SK-N-SH treated with all-trans-retinoic acid at 6 μM for 48 hours (cell line): Measurements from ENCODE around the gene SREBF1.

Source experiments
- ARNTL ChIP-seq: fragments of 450-650 bp; formaldehyde crosslinking; IDR thresholded peaks from 2 replicates; pipeline ENCODE4 v1.5.0; 2020; ENCODE audit warnings: low read depth, mild to moderate bottlenecking, moderate library complexity, borderline replicate concordance
- BACH2 ChIP-seq: fragments of 250-450 bp; sonication (Bioruptor Pico); IDR thresholded peaks from 2 replicates; pipeline ENCODE4 v1.9.0; 2021; ENCODE audit warnings: mild to moderate bottlenecking, borderline replicate concordance
- CSDC2 ChIP-seq: fragments of 250-450 bp; sonication (Bioruptor Pico); IDR thresholded peaks from 2 replicates; pipeline ENCODE4 v1.5.0; 2020; ENCODE audit warnings: mild to moderate bottlenecking, moderate library complexity
- GLIS3 ChIP-seq: fragments of 250-450 bp; sonication (Bioruptor Pico); IDR thresholded peaks from 2 replicates; pipeline ENCODE4 v1.5.0; 2020; ENCODE audit warnings: mild to moderate bottlenecking, moderate library complexity
- RARB ChIP-seq: fragments of 250-450 bp; sonication (Bioruptor Pico); IDR thresholded peaks from 2 replicates; pipeline ENCODE4 v1.8.0; 2021; ENCODE audit warnings: mild to moderate bottlenecking, moderate library complexity
- ZC3H10 ChIP-seq: fragments of 250-450 bp; sonication (Bioruptor Pico); IDR thresholded peaks from 2 replicates; pipeline ENCODE4 v1.5.1; 2021; ENCODE audit warnings: mild to moderate bottlenecking, moderate library complexity
- ZFP3 ChIP-seq: fragments of 250-450 bp; sonication (Bioruptor Pico); IDR thresholded peaks from 2 replicates; pipeline ENCODE4 v1.5.0; 2020; ENCODE audit warnings: mild to moderate bottlenecking, moderate library complexity
- ZNF565 ChIP-seq: fragments of 450-650 bp; formaldehyde crosslinking; conservative IDR thresholded peaks from 2 replicates; pipeline ENCODE4 v1.5.0; 2020; ENCODE audit warnings: low read depth, mild to moderate bottlenecking, moderate library complexity
- ZNF8 ChIP-seq: fragments of 450-650 bp; formaldehyde crosslinking; IDR thresholded peaks from 2 replicates; pipeline ENCODE4 v1.5.0; 2020; ENCODE audit warnings: mild to moderate bottlenecking, moderate library complexity
- TF ChIP-seq, protein P1 (sequence below): fragments of 250-450 bp; sonication (Bioruptor Pico); IDR thresholded peaks from 2 replicates; pipeline ENCODE4 v1.8.0; 2020; ENCODE audit warnings: mild to moderate bottlenecking, moderate library complexity, borderline replicate concordance
- TF ChIP-seq, protein P2 (sequence below): fragments of 250-450 bp; sonication (Bioruptor Pico); IDR thresholded peaks from 2 replicates; pipeline ENCODE4 v1.5.1; 2020; ENCODE audit warnings: low read depth, mild to moderate bottlenecking, moderate library complexity
- TF ChIP-seq, protein P3 (sequence below): fragments of 250-450 bp; sonication (Bioruptor Pico); IDR thresholded peaks from 2 replicates; pipeline ENCODE4 v1.5.0; 2020; ENCODE audit warnings: mild to moderate bottlenecking, moderate library complexity

GRCh38 chr17:17779015-17779611, 57.7 kb downstream of the SREBF1 start:
- TF ChIP-seq BACH2 (CRISPR knock-in tag) (no peak), ZC3H10 (CRISPR knock-in tag) (no peak), ARNTL (CRISPR knock-in tag) (no peak), ZNF8 (CRISPR knock-in tag) (no peak), ZFP3 (CRISPR knock-in tag) (no peak), RARB (CRISPR knock-in tag) (no peak), GLIS3 (no peak), CSDC2 (no peak), ZNF565 (CRISPR knock-in tag) (no peak)
- TF ChIP-seq, protein P1, sequence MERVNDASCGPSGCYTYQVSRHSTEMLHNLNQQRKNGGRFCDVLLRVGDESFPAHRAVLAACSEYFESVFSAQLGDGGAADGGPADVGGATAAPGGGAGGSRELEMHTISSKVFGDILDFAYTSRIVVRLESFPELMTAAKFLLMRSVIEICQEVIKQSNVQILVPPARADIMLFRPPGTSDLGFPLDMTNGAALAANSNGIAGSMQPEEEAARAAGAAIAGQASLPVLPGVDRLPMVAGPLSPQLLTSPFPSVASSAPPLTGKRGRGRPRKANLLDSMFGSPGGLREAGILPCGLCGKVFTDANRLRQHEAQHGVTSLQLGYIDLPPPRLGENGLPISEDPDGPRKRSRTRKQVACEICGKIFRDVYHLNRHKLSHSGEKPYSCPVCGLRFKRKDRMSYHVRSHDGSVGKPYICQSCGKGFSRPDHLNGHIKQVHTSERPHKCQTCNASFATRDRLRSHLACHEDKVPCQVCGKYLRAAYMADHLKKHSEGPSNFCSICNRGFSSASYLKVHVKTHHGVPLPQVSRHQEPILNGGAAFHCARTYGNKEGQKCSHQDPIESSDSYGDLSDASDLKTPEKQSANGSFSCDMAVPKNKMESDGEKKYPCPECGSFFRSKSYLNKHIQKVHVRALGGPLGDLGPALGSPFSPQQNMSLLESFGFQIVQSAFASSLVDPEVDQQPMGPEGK (CRISPR knock-in tag): no peak
- TF ChIP-seq, protein P2, sequence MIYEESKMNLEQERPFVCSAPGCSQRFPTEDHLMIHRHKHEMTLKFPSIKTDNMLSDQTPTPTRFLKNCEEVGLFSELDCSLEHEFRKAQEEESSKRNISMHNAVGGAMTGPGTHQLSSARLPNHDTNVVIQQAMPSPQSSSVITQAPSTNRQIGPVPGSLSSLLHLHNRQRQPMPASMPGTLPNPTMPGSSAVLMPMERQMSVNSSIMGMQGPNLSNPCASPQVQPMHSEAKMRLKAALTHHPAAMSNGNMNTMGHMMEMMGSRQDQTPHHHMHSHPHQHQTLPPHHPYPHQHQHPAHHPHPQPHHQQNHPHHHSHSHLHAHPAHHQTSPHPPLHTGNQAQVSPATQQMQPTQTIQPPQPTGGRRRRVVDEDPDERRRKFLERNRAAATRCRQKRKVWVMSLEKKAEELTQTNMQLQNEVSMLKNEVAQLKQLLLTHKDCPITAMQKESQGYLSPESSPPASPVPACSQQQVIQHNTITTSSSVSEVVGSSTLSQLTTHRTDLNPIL: no peak
- TF ChIP-seq, protein P3, sequence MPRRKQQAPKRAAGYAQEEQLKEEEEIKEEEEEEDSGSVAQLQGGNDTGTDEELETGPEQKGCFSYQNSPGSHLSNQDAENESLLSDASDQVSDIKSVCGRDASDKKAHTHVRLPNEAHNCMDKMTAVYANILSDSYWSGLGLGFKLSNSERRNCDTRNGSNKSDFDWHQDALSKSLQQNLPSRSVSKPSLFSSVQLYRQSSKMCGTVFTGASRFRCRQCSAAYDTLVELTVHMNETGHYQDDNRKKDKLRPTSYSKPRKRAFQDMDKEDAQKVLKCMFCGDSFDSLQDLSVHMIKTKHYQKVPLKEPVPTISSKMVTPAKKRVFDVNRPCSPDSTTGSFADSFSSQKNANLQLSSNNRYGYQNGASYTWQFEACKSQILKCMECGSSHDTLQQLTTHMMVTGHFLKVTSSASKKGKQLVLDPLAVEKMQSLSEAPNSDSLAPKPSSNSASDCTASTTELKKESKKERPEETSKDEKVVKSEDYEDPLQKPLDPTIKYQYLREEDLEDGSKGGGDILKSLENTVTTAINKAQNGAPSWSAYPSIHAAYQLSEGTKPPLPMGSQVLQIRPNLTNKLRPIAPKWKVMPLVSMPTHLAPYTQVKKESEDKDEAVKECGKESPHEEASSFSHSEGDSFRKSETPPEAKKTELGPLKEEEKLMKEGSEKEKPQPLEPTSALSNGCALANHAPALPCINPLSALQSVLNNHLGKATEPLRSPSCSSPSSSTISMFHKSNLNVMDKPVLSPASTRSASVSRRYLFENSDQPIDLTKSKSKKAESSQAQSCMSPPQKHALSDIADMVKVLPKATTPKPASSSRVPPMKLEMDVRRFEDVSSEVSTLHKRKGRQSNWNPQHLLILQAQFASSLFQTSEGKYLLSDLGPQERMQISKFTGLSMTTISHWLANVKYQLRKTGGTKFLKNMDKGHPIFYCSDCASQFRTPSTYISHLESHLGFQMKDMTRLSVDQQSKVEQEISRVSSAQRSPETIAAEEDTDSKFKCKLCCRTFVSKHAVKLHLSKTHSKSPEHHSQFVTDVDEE: no peak
